OCI-LY3 (cell line): Measurements from ENCODE around the gene CD9.

Experiments
- H2AFZ ChIP-seq: fragments of 200-600, 300-600 bp; shearing (Covaris generic); 2 replicates; pipeline ENCODE4 v1.6.0; 2014; ENCODE audit warnings: antibody characterized with exemption, low read depth, low read length
- H3K27ac ChIP-seq: fragments of 200-600, 300-600 bp; sonication (generic); 2 replicates; pipeline ENCODE4 v1.5.1; 2014; ENCODE audit warnings: mild to moderate bottlenecking, low read length, moderate library complexity, mixed read lengths
- H3K27me3 ChIP-seq: fragments of 200-600, 300-600 bp; sonication (generic); 2 replicates; pipeline ENCODE4 v1.6.1; 2014; ENCODE audit warnings: low read depth, low read length, mixed read lengths
- H3K36me3 ChIP-seq: fragments of 200-600, 300-600 bp; sonication (generic); replicated peaks from 2 replicates; pipeline ENCODE3; 2014; ENCODE audit warnings: low read depth, low read length, mixed read lengths
- H3K4me1 ChIP-seq: fragments of 300-600, 200-600 bp; sonication (generic); 2 replicates; pipeline ENCODE4 v1.6.1; 2014; ENCODE audit warnings: low read length, mixed read lengths
- H3K4me2 ChIP-seq: fragments of 200-600, 300-600 bp; sonication (generic); 2 replicates; pipeline ENCODE4 v1.6.1; 2014; ENCODE audit warnings: low read length, mixed read lengths
- H3K4me3 ChIP-seq: fragments of 300-600, 200-600 bp; sonication (generic); 2 replicates; pipeline ENCODE4 v1.5.1; 2014; ENCODE audit warnings: antibody characterized with exemption, mild to moderate bottlenecking, low read length, moderate library complexity
- H3K79me2 ChIP-seq: fragments of 300-600, 200-600 bp; shearing (Covaris generic); 2 replicates; pipeline ENCODE4 v1.6.1; 2014; ENCODE audit warnings: mild to moderate bottlenecking, low read length, mixed read lengths
- H3K9ac ChIP-seq: fragments of 300-600, 200-600 bp; shearing (Covaris generic); 2 replicates; pipeline ENCODE4 v1.6.0; 2014; ENCODE audit warnings: mild to moderate bottlenecking, low read length, moderate library complexity
- H3K9me3 ChIP-seq: fragments of 200-600, 300-600 bp; shearing (Covaris generic); 2 replicates; pipeline ENCODE4 v1.6.1; 2014; ENCODE audit warnings: low read length, mixed read lengths; ENCODE audit not compliant: insufficient read depth
- H4K20me1 ChIP-seq: fragments of 200-600, 300-600 bp; sonication (generic); 2 replicates; pipeline ENCODE4 v1.6.1; 2016; ENCODE audit warnings: low read length, mixed read lengths; ENCODE audit not compliant: insufficient read depth
- CTCF ChIP-seq: fragments of 200-600, 300-600 bp; sonication (generic); IDR thresholded peaks from 2 replicates; pipeline ENCODE4 v1.5.1; 2014; ENCODE audit warnings: antibody characterized with exemption, low read length, low read depth
- EZH2phosphoT487 ChIP-seq: fragments of 200-600 bp; shearing (Covaris generic); IDR thresholded peaks from 2 replicates; pipeline ENCODE4 v1.6.1; 2018; ENCODE audit warnings: antibody characterized with exemption, mixed run types, low read depth

Gene CD9

GRCh38 chr12:6231359-6232268 lies 31.4 kb downstream of the CD9 start:
- H3K36me3 ChIP-seq, result no peaks in the 10 kb centered on the region
- H3K9me3 ChIP-seq, result no peaks in the 10 kb centered on the region
- peak overlapping the region; percentile 48; the same call in 1 of the 2 replicates for H2AFZ ChIP-seq
- H3K4me1 ChIP-seq, result peaks cover 13% of the 10 kb centered on the region
- H3K27me3 ChIP-seq, result peaks cover 8% of the 10 kb centered on the region; the same call in 1 of the 2 replicates
- no peaks in the 10 kb centered on the region for H3K79me2 ChIP-seq
- TF ChIP-seq EZH2phosphoT487 (no peak), CTCF (no peak)
- no peaks in the 10 kb centered on the region for H4K20me1 ChIP-seq
- peak overlapping the region; percentile 66; the same call in 1 of the 2 replicates for H3K4me3 ChIP-seq
- H3K27ac ChIP-seq, result no peak overlapping the region
- no peak overlapping the region for H3K9ac ChIP-seq
- H3K4me2 ChIP-seq, result no peak overlapping the region; the same call in 1 of the 2 replicates

DNA sequence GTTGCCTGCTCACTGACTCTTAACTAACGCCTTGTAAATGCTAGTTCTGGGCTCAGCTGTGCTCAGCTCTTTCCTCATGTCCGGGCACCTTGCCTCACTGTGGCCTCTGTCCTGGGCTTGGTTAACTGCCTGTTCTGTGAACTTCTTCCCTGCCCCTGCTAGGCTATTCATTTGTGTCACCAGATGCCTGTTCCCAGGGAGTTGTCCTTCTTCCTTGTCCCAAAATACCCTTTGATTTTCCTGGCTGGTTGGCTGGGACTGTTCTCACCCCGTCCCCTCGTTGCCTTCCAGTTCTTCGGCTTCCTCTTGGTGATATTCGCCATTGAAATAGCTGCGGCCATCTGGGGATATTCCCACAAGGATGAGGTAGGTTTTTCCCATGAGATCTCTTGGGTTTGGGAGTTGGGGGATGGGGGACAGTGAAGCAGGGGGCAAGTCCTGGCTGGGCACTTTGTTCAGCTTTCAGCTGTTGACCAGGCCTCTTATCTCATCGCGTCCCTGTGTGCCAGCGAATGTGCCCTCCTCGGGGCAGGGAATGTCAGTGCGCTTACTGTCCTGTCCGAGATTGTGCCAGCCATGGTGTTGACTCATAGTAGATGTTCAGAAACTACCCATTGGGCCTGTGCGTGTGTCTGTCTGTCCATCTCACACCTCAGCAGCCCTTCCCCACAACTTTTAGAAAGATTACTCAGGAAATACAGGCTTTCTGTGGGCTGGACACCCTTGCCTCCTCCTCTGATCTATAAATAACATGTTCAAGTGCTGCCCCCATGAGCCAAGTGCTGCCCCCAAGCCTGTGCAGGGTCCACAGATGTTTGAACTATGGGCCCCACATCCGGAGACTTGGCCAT lies 33.1 kb downstream of the CD9 start:
- no peak overlapping the region for H3K27ac ChIP-seq
- no peaks in the 10 kb centered on the region for H3K79me2 ChIP-seq
- H4K20me1 ChIP-seq, result no peaks in the 10 kb centered on the region
- 0 out of 2 replicates have a peak, but pooled peaks cover 8% of the 10 kb centered on the region for H3K27me3 ChIP-seq
- no peaks in the 10 kb centered on the region for H3K9me3 ChIP-seq
- no peak overlapping the region for H3K9ac ChIP-seq
- H2AFZ ChIP-seq, result no peak overlapping the region
- peaks cover 13% of the 10 kb centered on the region for H3K4me1 ChIP-seq
- H3K4me2 ChIP-seq, result no peak overlapping the region
- H3K36me3 ChIP-seq, result no peaks in the 10 kb centered on the region
- TF ChIP-seq CTCF (no peak), EZH2phosphoT487 (no peak)
- H3K4me3 ChIP-seq, result no peak overlapping the region

- Histone ChIP-seq H3K9me3 (no peaks in the 10 kb centered on the region), H3K27ac (no peak overlapping the region), H4K20me1 (no peaks in the 10 kb centered on the region), H3K36me3 (no peaks in the 10 kb centered on the region), H3K4me1 (peaks cover 13% of the 10 kb centered on the region), H3K27me3 (0 out of 2 replicates have a peak, but pooled peaks cover 8% of the 10 kb centered on the region), H3K4me2 (no peak overlapping the region), H3K79me2 (no peaks in the 10 kb centered on the region), H3K4me3 (no peak overlapping the region), H2AFZ (no peak overlapping the region), H3K9ac (no peak overlapping the region)
- no peak for TF ChIP-seq EZH2phosphoT487
- TF ChIP-seq CTCF, result no peak
These were observed 34.0 kb downstream of the CD9 start for GRCh38 chr12:6234214-6234613.

GRCh38 chr12:6234906-6235305 lies 34.7 kb downstream of the CD9 start:
- Histone ChIP-seq H3K79me2 (no peaks in the 10 kb centered on the region), H3K27me3 (0 out of 2 replicates have a peak, but pooled peaks cover 8% of the 10 kb centered on the region), H3K9me3 (no peaks in the 10 kb centered on the region), H4K20me1 (no peaks in the 10 kb centered on the region), H2AFZ (no peak overlapping the region), H3K9ac (no peak overlapping the region), H3K4me3 (no peak overlapping the region), H3K4me2 (no peak overlapping the region), H3K27ac (no peak overlapping the region), H3K4me1 (peaks cover 13% of the 10 kb centered on the region), H3K36me3 (no peaks in the 10 kb centered on the region)
- no peak for TF ChIP-seq EZH2phosphoT487
- TF ChIP-seq CTCF, result no peak
